IPS-11a (cell line): ENCODE data around the gene GRWD1.

Experiments used
- H3K4me3 ChIP-seq: one replicate; pipeline ENCODE4 v1.5.1; 2013; ENCODE audit warnings: low read depth, low read length, control low read depth

Gene GRWD1

GRCh38 chr19:48445606-48446481 lies at the start of gene GRWD1:
TSS of gene GRWD1 (plus strand) at chr19:48445983. CDS start at chr19:48446006, 23 bp downstream.
- peak within 1 kb of the TSS; percentile 98 for H3K4me3 ChIP-seq

GRCh38 chr19:48396016-48396823 lies 49.6 kb upstream of the GRWD1 start:
- H3K4me3 ChIP-seq, result no peak overlapping the region

- no peak overlapping the region for H3K4me3 ChIP-seq
Observed at GRCh38 chr19:48396824-48397176, 49.0 kb upstream of the GRWD1 start.

GRCh38 chr19:48397263-48398101 lies 48.3 kb upstream of the GRWD1 start:
- peak overlapping the region; percentile 43 for H3K4me3 ChIP-seq

GRCh38 chr19:48398102-48398374 lies 47.7 kb upstream of the GRWD1 start:
- H3K4me3 ChIP-seq, result peak overlapping the region; percentile 43

GRCh38 chr19:48398375-48399235 lies 47.2 kb upstream of the GRWD1 start:
- H3K4me3 ChIP-seq, result peak overlapping the region; percentile 43

GRCh38 chr19:48400018-48400742 lies 45.6 kb upstream of the GRWD1 start:
- H3K4me3 ChIP-seq, result peak overlapping the region; percentile 22

GRCh38 chr19:48401287-48401686 lies 44.5 kb upstream of the GRWD1 start:
- H3K4me3 ChIP-seq, result no peak overlapping the region

- H3K4me3 ChIP-seq, result no peak overlapping the region
Observed at GRCh38 chr19:48403606-48404005, 42.2 kb upstream of the GRWD1 start.

GRCh38 chr19:48405010-48405659 lies 40.6 kb upstream of the GRWD1 start:
- no peak overlapping the region for H3K4me3 ChIP-seq

GRCh38 chr19:48405850-48406249 lies 39.9 kb upstream of the GRWD1 start:
- H3K4me3 ChIP-seq, result no peak overlapping the region

- no peak overlapping the region for H3K4me3 ChIP-seq
Observed at GRCh38 chr19:48413879-48414587, 31.8 kb upstream of the GRWD1 start.

- no peak overlapping the region for H3K4me3 ChIP-seq
Observed at GRCh38 chr19:48415395-48415794, 30.4 kb upstream of the GRWD1 start.

GRCh38 chr19:48415806-48416221 lies 30.0 kb upstream of the GRWD1 start:
- H3K4me3 ChIP-seq, result no peak overlapping the region

- H3K4me3 ChIP-seq, result no peak overlapping the region
Observed at GRCh38 chr19:48417421-48417820, 28.4 kb upstream of the GRWD1 start.

GRCh38 chr19:48418317-48419064 lies 27.3 kb upstream of the GRWD1 start:
- no peak overlapping the region for H3K4me3 ChIP-seq

- no peak overlapping the region for H3K4me3 ChIP-seq
Observed at GRCh38 chr19:48419158-48419920, 26.4 kb upstream of the GRWD1 start.
